Measurements from ENCODE around the gene CDC42BPB.

- TF ChIP-seq CTCF (IDR thresholded peaks at IDR 0.05; ENCODE audit: low read depth, low read length, poor library complexity, severe bottlenecking) (no peak), EZH2phosphoT487 (IDR thresholded peaks at IDR 0.05; ENCODE audit: borderline replicate concordance, low read length) (no peak)
These were observed 125.6 kb downstream of the CDC42BPB start for GRCh38 chr14:102931580-102932285.

All from DOHH2 (cell line).